ENCODE data around the gene SLC39A11. TPM values are rescaled to one million over a fixed set of nuclear protein-coding genes. Genes with fewer than 3 reads are reported as not detected.

Gene SLC39A11
- total RNA-seq, 1 experiment from 2014 or later, result 18.9 TPM

DNA sequence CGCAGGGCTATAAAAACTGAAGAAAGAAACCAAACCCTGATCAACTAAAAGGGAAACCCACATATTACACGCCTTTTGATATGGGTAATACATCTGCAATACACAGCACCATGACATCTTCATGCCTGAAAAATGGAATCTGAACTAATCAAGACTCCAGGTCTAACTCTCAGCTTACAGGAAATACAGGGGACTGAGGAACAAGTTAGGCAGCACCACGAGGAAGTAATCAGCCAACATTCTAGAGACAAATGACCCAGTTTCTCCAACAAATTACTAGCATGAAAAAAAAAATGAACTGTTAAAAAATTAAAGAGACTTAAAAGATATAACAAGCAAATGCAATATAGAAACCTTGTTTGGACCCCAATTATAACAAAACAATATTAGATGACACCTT is 9.1 kb downstream of the SLC39A11 start (continued):
- TF ChIP-seq ERG (CRISPR knock-in tag; IDR thresholded peaks at IDR 0.05), result no peak
- TF ChIP-seq CREM (CRISPR knock-in tag; IDR thresholded peaks at IDR 0.05), result no peak
- TF ChIP-seq IRF2 (CRISPR knock-in tag; IDR thresholded peaks at IDR 0.05; ENCODE audit: borderline replicate concordance, low read depth), result no peak
- no peak for TF ChIP-seq ZMAT4 (CRISPR knock-in tag; IDR thresholded peaks at IDR 0.05)
- TF ChIP-seq, protein P1, sequence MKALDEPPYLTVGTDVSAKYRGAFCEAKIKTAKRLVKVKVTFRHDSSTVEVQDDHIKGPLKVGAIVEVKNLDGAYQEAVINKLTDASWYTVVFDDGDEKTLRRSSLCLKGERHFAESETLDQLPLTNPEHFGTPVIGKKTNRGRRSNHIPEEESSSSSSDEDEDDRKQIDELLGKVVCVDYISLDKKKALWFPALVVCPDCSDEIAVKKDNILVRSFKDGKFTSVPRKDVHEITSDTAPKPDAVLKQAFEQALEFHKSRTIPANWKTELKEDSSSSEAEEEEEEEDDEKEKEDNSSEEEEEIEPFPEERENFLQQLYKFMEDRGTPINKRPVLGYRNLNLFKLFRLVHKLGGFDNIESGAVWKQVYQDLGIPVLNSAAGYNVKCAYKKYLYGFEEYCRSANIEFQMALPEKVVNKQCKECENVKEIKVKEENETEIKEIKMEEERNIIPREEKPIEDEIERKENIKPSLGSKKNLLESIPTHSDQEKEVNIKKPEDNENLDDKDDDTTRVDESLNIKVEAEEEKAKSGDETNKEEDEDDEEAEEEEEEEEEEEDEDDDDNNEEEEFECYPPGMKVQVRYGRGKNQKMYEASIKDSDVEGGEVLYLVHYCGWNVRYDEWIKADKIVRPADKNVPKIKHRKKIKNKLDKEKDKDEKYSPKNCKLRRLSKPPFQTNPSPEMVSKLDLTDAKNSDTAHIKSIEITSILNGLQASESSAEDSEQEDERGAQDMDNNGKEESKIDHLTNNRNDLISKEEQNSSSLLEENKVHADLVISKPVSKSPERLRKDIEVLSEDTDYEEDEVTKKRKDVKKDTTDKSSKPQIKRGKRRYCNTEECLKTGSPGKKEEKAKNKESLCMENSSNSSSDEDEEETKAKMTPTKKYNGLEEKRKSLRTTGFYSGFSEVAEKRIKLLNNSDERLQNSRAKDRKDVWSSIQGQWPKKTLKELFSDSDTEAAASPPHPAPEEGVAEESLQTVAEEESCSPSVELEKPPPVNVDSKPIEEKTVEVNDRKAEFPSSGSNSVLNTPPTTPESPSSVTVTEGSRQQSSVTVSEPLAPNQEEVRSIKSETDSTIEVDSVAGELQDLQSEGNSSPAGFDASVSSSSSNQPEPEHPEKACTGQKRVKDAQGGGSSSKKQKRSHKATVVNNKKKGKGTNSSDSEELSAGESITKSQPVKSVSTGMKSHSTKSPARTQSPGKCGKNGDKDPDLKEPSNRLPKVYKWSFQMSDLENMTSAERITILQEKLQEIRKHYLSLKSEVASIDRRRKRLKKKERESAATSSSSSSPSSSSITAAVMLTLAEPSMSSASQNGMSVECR (CRISPR knock-in tag; IDR thresholded peaks at IDR 0.05; ENCODE audit: borderline replicate concordance), result no peak
- TF ChIP-seq, protein P2, sequence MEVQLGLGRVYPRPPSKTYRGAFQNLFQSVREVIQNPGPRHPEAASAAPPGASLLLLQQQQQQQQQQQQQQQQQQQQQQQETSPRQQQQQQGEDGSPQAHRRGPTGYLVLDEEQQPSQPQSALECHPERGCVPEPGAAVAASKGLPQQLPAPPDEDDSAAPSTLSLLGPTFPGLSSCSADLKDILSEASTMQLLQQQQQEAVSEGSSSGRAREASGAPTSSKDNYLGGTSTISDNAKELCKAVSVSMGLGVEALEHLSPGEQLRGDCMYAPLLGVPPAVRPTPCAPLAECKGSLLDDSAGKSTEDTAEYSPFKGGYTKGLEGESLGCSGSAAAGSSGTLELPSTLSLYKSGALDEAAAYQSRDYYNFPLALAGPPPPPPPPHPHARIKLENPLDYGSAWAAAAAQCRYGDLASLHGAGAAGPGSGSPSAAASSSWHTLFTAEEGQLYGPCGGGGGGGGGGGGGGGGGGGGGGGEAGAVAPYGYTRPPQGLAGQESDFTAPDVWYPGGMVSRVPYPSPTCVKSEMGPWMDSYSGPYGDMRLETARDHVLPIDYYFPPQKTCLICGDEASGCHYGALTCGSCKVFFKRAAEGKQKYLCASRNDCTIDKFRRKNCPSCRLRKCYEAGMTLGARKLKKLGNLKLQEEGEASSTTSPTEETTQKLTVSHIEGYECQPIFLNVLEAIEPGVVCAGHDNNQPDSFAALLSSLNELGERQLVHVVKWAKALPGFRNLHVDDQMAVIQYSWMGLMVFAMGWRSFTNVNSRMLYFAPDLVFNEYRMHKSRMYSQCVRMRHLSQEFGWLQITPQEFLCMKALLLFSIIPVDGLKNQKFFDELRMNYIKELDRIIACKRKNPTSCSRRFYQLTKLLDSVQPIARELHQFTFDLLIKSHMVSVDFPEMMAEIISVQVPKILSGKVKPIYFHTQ (CRISPR knock-in tag; IDR thresholded peaks at IDR 0.05), result no peak
- TF ChIP-seq, protein P3, sequence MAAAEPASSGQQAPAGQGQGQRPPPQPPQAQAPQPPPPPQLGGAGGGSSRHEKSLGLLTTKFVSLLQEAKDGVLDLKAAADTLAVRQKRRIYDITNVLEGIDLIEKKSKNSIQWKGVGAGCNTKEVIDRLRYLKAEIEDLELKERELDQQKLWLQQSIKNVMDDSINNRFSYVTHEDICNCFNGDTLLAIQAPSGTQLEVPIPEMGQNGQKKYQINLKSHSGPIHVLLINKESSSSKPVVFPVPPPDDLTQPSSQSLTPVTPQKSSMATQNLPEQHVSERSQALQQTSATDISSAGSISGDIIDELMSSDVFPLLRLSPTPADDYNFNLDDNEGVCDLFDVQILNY (CRISPR knock-in tag; IDR thresholded peaks at IDR 0.05), result no peak
- TF ChIP-seq RELA (CRISPR knock-in tag; IDR thresholded peaks at IDR 0.05; ENCODE audit: borderline replicate concordance), result no peak
- TF ChIP-seq ZNF263 (CRISPR knock-in tag; IDR thresholded peaks at IDR 0.05; ENCODE audit: low read depth), result no peak

DNA sequence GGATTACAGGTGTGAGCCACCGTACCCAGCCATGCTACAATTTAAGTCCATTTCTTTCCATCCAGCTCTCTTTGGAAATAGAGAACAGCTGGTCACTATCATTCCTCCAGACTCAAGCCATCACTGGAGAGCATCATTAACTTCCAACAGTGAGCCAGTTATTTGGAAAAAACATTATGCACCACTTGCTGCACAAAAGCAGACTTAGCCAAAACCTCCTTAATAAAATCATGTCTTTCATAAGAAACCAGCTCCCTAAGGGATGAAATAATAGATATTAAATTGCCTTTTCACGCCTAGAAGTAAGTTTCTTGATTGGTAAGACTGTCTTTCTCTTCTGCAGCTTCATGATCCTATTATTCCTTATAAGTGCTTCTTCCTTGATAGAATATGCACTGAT is 17.9 kb downstream of the SLC39A11 start:
- Mint-ChIP-seq H3K4me1 (no peaks in the 10 kb centered on the region), H3K36me3 (peaks cover 3% of the 10 kb centered on the region), H3K27ac (no peak overlapping the region), H3K4me3 (no peak overlapping the region), H3K9me3 (peaks cover 6% of the 10 kb centered on the region; the same call in 1 of the 2 replicates), H3K27me3 (ENCODE audit: low read depth) (no peaks in the 10 kb centered on the region)
- ChIA-PET CTCF (interaction anchor here (1.2 kb wide), 1 partner anchor 349 kb away, joined by 4 read pairs; no protein-coding TSS in a partner anchor), POLR2A (no interaction called here)
- ATAC-seq (no peak), DNase-seq (ENCODE audit: low spot score) (no peak)
- TF ChIP-seq, protein P4, sequence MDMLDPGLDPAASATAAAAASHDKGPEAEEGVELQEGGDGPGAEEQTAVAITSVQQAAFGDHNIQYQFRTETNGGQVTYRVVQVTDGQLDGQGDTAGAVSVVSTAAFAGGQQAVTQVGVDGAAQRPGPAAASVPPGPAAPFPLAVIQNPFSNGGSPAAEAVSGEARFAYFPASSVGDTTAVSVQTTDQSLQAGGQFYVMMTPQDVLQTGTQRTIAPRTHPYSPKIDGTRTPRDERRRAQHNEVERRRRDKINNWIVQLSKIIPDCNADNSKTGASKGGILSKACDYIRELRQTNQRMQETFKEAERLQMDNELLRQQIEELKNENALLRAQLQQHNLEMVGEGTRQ (CRISPR knock-in tag; IDR thresholded peaks at IDR 0.05), result no peak
- TF ChIP-seq ZNF512 (CRISPR knock-in tag; IDR thresholded peaks at IDR 0.05; ENCODE audit: borderline replicate concordance), result no peak
